CD14-positive monocyte (primary cell): ENCODE data around the gene SLC35G2. TPM values are rescaled to one million over a fixed set of nuclear protein-coding genes. Genes with fewer than 3 reads are reported as not detected.
"Not testable (repeated sequence)": the region's sequence is repeated elsewhere in the genome, so short reads cannot be mapped to it uniquely, and the experiment has no call there.

Experiments
- DNase-seq, 3 donors: peaks; one replicate each; pipeline ENCODE4 v3.0.0-alpha.2; 2011 to 2022
- H2AFZ ChIP-seq: 2 replicates; pipeline ENCODE4 v1.6.0; 2012; ENCODE audit warnings: mild to moderate bottlenecking, low read depth, low read length, inconsistent platforms; ENCODE audit not compliant: insufficient read depth, poor library complexity, severe bottlenecking
- H3K27ac ChIP-seq, 2 donors: 1 replicate in 1 of 2; 2 replicates in 1 of 2; pipeline ENCODE4 v1.5.1; 2012 to 2013; ENCODE audit warnings: low read length in 2 of 2, control low read depth in 1 of 2, inconsistent platforms in 1 of 2, low read depth in 1 of 2, mild to moderate bottlenecking in 1 of 2
- H3K27me3 ChIP-seq, 2 donors: one replicate each; pipeline versions ENCODE4 v1.6.0 to v1.6.1; 2011 to 2013; ENCODE audit warnings: low read length in 2 of 2; ENCODE audit not compliant: control insufficient read depth in 2 of 2, insufficient read depth in 2 of 2
- H3K36me3 ChIP-seq, 2 donors: replicated peaks in 1 of 2; 1 replicate in 1 of 2; 2 replicates in 1 of 2; pipeline versions ENCODE4 v1.5.1 to v1.6.1; 2012 to 2013; ENCODE audit warnings: low read length in 2 of 2, control low read depth in 1 of 2, inconsistent platforms in 1 of 2, mild to moderate bottlenecking in 1 of 2; ENCODE audit not compliant: insufficient read depth in 2 of 2, control insufficient read depth in 1 of 2
- H3K4me1 ChIP-seq, 2 donors: 1 replicate in 1 of 2; 2 replicates in 1 of 2; pipeline versions ENCODE4 v1.5.1 to v1.6.1; 2012 to 2013; ENCODE audit warnings: low read length in 2 of 2, control low read depth in 1 of 2, inconsistent platforms in 1 of 2, mild to moderate bottlenecking in 1 of 2, moderate library complexity in 1 of 2; ENCODE audit not compliant: insufficient read depth in 2 of 2, control insufficient read depth in 1 of 2
- H3K4me2 ChIP-seq: replicated peaks from 2 replicates; pipeline ENCODE3; 2012; ENCODE audit warnings: low read length, moderate library complexity, mild to moderate bottlenecking; ENCODE audit not compliant: poor library complexity, severe bottlenecking; ENCODE audit errors: extremely low read depth
- H3K4me3 ChIP-seq, 3 experiments: fragments of 200-600 bp in 1 of 3; sonication (generic) in 1 of 3; replicated peaks in 1 of 3; 1 replicate in 2 of 3; 2 replicates in 1 of 3; pipeline ENCODE4 v1.5.1; 2011 to 2013; ENCODE audit warnings: low read length in 3 of 3, mild to moderate bottlenecking in 3 of 3, control low read depth in 2 of 3, low read depth in 2 of 3, inconsistent platforms in 1 of 3, moderate library complexity in 1 of 3
- H3K79me2 ChIP-seq: 2 replicates; pipeline ENCODE4 v1.6.0; 2012; ENCODE audit warnings: mild to moderate bottlenecking, control low read depth, inconsistent platforms, low read length, moderate library complexity; ENCODE audit not compliant: insufficient read depth
- H3K9ac ChIP-seq: 2 replicates; pipeline ENCODE4 v1.6.0; 2017; ENCODE audit warnings: low read length, mild to moderate bottlenecking; ENCODE audit not compliant: insufficient read depth, poor library complexity, severe bottlenecking
- H3K9me3 ChIP-seq, 2 donors: replicated peaks in 1 of 2; 1 replicate in 1 of 2; 2 replicates in 1 of 2; pipeline versions ENCODE4 v1.5.1 to v1.6.1; 2012 to 2013; ENCODE audit warnings: low read length in 2 of 2, control low read depth in 1 of 2; ENCODE audit not compliant: control insufficient read depth in 1 of 2, insufficient read depth in 1 of 2
- H4K20me1 ChIP-seq: 2 replicates; pipeline ENCODE4 v1.6.0; 2012; ENCODE audit warnings: mild to moderate bottlenecking, low read length, control low read depth, moderate library complexity; ENCODE audit not compliant: insufficient read depth
- H3K27ac Mint-ChIP-seq, 7 donors: one replicate each; pipeline ENCODE4 v1.8.0; 2020; ENCODE audit warnings: mild to moderate bottlenecking in 7 of 7, mixed read lengths in 7 of 7, moderate library complexity in 6 of 7, inconsistent platforms in 2 of 7
- H3K27me3 Mint-ChIP-seq, 3 donors: one replicate each; pipeline ENCODE4 v1.8.0; 2021 to 2022; ENCODE audit warnings: low read depth in 3 of 3, mild to moderate bottlenecking in 3 of 3, mixed read lengths in 3 of 3, moderate library complexity in 3 of 3, inconsistent platforms in 1 of 3
- H3K36me3 Mint-ChIP-seq, 2 donors: one replicate each; pipeline ENCODE4 v1.8.0; 2020; ENCODE audit warnings: mixed read lengths in 2 of 2, inconsistent platforms in 1 of 2, mild to moderate bottlenecking in 1 of 2
- H3K4me1 Mint-ChIP-seq: one replicate; pipeline ENCODE4 v1.8.0; 2020; ENCODE audit warnings: mild to moderate bottlenecking, mixed read lengths
- H3K4me3 Mint-ChIP-seq, 2 donors: one replicate each; pipeline ENCODE4 v1.8.0; 2020; ENCODE audit warnings: mild to moderate bottlenecking in 2 of 2, mixed read lengths in 2 of 2, moderate library complexity in 1 of 2
- H3K9me3 Mint-ChIP-seq, 7 donors: one replicate each; pipeline ENCODE4 v1.8.0; 2020 to 2022; ENCODE audit warnings: mixed read lengths in 7 of 7, mild to moderate bottlenecking in 6 of 7, moderate library complexity in 6 of 7, inconsistent platforms in 2 of 7
- WGBS: methylation state at CpG from one replicate; pipeline ENCODE4 v1.1.5; 2013; ENCODE audit warnings: missing lambda C conversion rate; ENCODE audit not compliant: insufficient coverage; 5-methylcytosine and 5-hydroxymethylcytosine counted together
- intact Hi-C, 2 donors: fragments of 100-400 bp; cut with micrococcal nuclease; formaldehyde crosslinking; loops; one replicate each; pipeline versions ENCODE4 v1.15.0 to v1.15.1; 2023
- polyA plus RNA-seq, 3 donors: library from polyadenylated mRNA; depleted of rRNA in 1 of 3; unstranded in 2 of 3; stranded (reverse) in 1 of 3; fragments of 300-500 nt in 2 of 3; fragments of >200 nt in 1 of 3; fragmentation: Illumina TruSeq in 2 of 3; gene quantifications; 1 replicate in 2 of 3; 2 replicates in 1 of 3; pipeline ENCODE4 v1.2.3, GENCODE V29; 2012 to 2021
- TF ChIP-seq, protein P1 (sequence below): fragments of 200-600 bp; IDR thresholded peaks from one replicate; pipeline ENCODE4 v1.8.0; 2022; ENCODE audit warnings: antibody characterized with exemption, mild to moderate bottlenecking

The SLC35G2 gene
- polyA plus RNA-seq, 3 donors, result not detected

- peaks cover 25% of the 10 kb centered on the region for H3K4me1 Mint-ChIP-seq
- DNase-seq, result no peak
- no peak overlapping the region for H2AFZ ChIP-seq
- peaks cover 95% of the 10 kb centered on the region for H3K79me2 ChIP-seq
- intact Hi-C loops, result no loop called here
- H3K27me3 ChIP-seq, result no peaks in the 10 kb centered on the region
- H3K27ac Mint-ChIP-seq, result peak overlapping the region in 2 of 7 donors; percentile 24 to 85
- H3K9ac ChIP-seq, result no peak overlapping the region
- H3K9me3 Mint-ChIP-seq, result peaks cover 2 to 10% (median 6%) of the 10 kb centered on the region in 7 donors
- TF ChIP-seq, protein P1, sequence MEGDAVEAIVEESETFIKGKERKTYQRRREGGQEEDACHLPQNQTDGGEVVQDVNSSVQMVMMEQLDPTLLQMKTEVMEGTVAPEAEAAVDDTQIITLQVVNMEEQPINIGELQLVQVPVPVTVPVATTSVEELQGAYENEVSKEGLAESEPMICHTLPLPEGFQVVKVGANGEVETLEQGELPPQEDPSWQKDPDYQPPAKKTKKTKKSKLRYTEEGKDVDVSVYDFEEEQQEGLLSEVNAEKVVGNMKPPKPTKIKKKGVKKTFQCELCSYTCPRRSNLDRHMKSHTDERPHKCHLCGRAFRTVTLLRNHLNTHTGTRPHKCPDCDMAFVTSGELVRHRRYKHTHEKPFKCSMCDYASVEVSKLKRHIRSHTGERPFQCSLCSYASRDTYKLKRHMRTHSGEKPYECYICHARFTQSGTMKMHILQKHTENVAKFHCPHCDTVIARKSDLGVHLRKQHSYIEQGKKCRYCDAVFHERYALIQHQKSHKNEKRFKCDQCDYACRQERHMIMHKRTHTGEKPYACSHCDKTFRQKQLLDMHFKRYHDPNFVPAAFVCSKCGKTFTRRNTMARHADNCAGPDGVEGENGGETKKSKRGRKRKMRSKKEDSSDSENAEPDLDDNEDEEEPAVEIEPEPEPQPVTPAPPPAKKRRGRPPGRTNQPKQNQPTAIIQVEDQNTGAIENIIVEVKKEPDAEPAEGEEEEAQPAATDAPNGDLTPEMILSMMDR, result no peak
- H4K20me1 ChIP-seq, result peaks cover 98% of the 10 kb centered on the region
- H3K9me3 ChIP-seq, result peaks cover 0 to 3% of the 10 kb centered on the region in 2 donors
- no peaks in the 10 kb centered on the region for H3K27me3 Mint-ChIP-seq
- H3K36me3 ChIP-seq, result no peaks in the 10 kb centered on the region
- peaks cover 11 to 20% of the 10 kb centered on the region in 2 donors for H3K36me3 Mint-ChIP-seq
- no peaks in the 10 kb centered on the region for H3K4me1 ChIP-seq
- H3K4me3 Mint-ChIP-seq, result no peak overlapping the region
- no peak overlapping the region for H3K4me2 ChIP-seq
- no peak overlapping the region for H3K4me3 ChIP-seq
- H3K27ac ChIP-seq, result no peak overlapping the region
- WGBS, result 0% methylated on average over 1 of the region's 5 CpGs
Measured at GRCh38 chr3:136893848-136894443, 75.0 kb downstream of the SLC35G2 start.

- H3K79me2 ChIP-seq, result peaks cover 95% of the 10 kb centered on the region
- H3K4me1 ChIP-seq, result peaks cover 2 to 21% of the 10 kb centered on the region in 2 donors
- H3K27ac ChIP-seq, DNase-seq, H3K27me3 ChIP-seq, H3K9me3 Mint-ChIP-seq, H3K4me3 Mint-ChIP-seq, H3K4me3 ChIP-seq, H3K9me3 ChIP-seq, H3K36me3 Mint-ChIP-seq, H3K4me2 ChIP-seq, H3K27me3 Mint-ChIP-seq, H3K9ac ChIP-seq, H2AFZ ChIP-seq, H3K36me3 ChIP-seq, intact Hi-C loops: not testable (repeated sequence)
- WGBS, result no CpG with 5 or more reads among the region's 1 CpG
- Mint-ChIP-seq H3K4me1 (peaks cover 52% of the 10 kb centered on the region), H3K27ac (peak overlapping the region in 1 of 7 donors; percentile 6)
- peaks cover 98% of the 10 kb centered on the region for H4K20me1 ChIP-seq
Measured at GRCh38 chr3:136897171-136897570, 78.2 kb downstream of the SLC35G2 start.
